ENCODE data around the gene LHFPL4. TPM values are rescaled to one million over a fixed set of nuclear protein-coding genes. Genes with fewer than 3 reads are reported as not detected.

Gene LHFPL4
- total RNA-seq, result under 0.01 TPM in 2 replicates

DNA sequence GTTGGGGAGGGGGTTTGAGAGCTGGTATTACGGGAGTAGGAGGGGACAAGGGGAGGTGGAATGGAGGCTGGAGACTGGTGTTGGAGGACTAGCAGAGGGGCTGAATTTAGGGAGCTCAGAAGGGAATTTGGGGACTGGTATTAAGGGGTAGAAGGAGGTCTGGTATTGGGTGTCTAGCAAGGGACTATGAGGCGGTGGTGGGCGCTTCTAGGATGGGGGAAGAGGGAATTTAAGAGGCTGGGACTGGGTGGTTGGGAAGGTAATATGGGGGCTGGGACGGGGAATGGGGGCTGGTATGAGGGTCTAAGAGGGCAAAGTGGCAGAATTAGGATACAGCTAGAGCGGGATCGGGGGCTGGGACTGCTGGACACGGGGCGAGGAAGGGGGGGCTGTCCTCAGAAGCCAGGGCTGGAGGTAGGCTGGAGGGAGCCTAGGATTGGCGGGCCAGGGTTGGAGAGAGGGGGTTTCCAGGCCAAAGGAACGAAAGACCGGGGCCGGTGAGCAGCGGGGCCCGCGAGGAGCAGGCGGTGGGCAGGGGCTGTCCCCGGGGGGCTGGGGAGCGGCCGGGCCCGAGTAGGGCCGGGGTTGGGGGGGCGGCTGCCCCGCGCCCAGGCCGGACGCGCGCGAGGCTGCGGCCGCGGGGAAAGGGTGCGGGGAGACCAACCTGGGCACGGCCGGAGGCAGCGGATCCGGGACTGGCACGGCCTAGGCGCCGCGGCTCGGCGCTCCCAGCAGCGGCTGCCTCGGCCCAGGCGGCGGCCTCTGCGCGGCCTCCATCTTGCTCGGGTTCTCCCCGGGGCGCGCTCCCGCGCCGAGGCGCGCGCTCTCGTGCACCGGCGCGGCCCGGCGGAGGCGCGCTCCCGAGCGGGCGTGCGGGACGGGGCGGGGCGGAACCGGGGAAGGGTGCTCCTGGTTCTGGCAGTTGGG, at the start of gene LHFPL4:
Gene LHFPL4, minus strand, starts transcription at position 802 of the 927 bp plus-strand sequence. CDS start 1,143 bp downstream, outside the sequence.

Other genes with a start within 250 kb of the LHFPL4 start
- 56.7 and 63.3 TPM in 2 replicates for gene THUMPD3, start 190.8 kb downstream of the LHFPL4 start, total RNA-seq
- 29.2 and 36.8 TPM in 2 replicates for gene SETD5, start 156.2 kb downstream of the LHFPL4 start, total RNA-seq
- gene MTMR14, start 95.7 kb upstream of the LHFPL4 start, total RNA-seq, result 30.1 and 39.3 TPM in 2 replicates
- under 0.01 TPM in 1 of 2 replicates, not detected in the other for gene CPNE9, start 150.0 kb upstream of the LHFPL4 start, total RNA-seq
- 10.1 and 14.3 TPM in 2 replicates for gene BRPF1, start 177.9 kb upstream of the LHFPL4 start, total RNA-seq
- gene OGG1, start 196.1 kb upstream of the LHFPL4 start, total RNA-seq, result 23.5 and 24.7 TPM in 2 replicates
- 38.5 and 52.0 TPM in 2 replicates for gene CAMK1, start 216.1 kb upstream of the LHFPL4 start, total RNA-seq
- 39.2 and 62.9 TPM in 2 replicates for gene TADA3, start 238.7 kb upstream of the LHFPL4 start, total RNA-seq
- 168 and 191 TPM in 2 replicates for gene ARPC4, start 239.3 kb upstream of the LHFPL4 start, total RNA-seq

All from bronchial smooth muscle cell (primary cell).